SK-N-MC (cell line): ENCODE results near the gene NRP2.

Experiments
- EZH2 ChIP-seq: fragments of 200-600 bp; sonication (generic); IDR thresholded peaks from one replicate; pipeline ENCODE4 v1.6.1; 2017; ENCODE audit warnings: antibody characterized with exemption
- POLR2AphosphoS5 ChIP-seq: IDR thresholded peaks from 2 replicates; pipeline ENCODE4 v1.6.1; 2012; ENCODE audit warnings: mild to moderate bottlenecking, low read depth, low read length, borderline replicate concordance

DNA sequence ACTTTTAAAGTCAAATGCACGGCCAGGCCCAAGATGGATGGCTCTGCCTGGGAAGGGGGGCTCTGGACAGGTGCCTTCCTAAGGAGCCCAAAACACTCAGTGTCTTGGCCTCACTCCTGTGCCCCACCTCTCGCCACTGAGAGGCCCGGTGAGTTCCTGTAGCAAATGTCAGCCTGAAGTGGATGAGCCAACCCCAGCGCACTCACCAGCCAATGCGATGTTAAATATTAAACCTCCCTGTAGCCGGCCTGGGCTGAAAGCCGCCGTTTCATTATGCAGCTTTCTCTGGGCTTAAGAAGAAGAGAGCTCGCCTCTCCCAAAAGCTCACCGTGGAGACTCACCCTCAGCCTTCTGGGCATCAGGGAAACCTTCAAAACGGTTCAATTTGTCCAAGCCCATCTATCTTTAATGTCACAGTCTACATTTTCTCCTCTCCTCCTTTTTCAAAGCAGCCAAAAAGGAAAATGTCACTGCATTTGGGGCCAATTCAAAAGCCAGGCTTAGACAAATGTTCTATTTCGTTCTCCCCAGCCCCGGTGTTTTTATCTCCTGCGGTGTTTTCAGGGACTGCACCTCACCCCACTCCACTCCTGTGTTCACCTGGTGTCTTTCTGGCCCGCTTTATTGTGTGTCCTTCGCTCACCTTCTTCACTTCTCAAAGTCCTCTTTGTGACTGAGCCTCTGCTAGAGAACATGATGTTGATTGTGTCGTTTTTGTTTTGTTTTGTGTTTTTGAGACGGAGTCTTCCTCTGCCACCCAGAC lies 124.0 kb downstream of the NRP2 start:
- TF ChIP-seq POLR2AphosphoS5 (no peak), EZH2 (no peak)
